Measurements from ENCODE around the gene CPN1. TPM values are rescaled to one million over a fixed set of nuclear protein-coding genes. Genes with fewer than 3 reads are reported as not detected.
"Not testable (repeated sequence)": the region's sequence is repeated elsewhere in the genome, so short reads cannot be mapped to it uniquely, and the experiment has no call there.

The CPN1 gene
- total RNA-seq, 2 experiments from 2014 or later: not detected

- H2AFZ ChIP-seq (ENCODE audit: low read length): no peak overlapping the region
- BruUV-seq (replicated peaks): no TSS peak
- no peaks in the 10 kb centered on the region for H3K36me3 ChIP-seq (ENCODE audit: insufficient read depth, low read length)
- H3K9me2 ChIP-seq (ENCODE audit: insufficient read depth, low read length): no peaks in the 10 kb centered on the region
- ChIA-PET POLR2A (no interaction called here), CTCF (ENCODE audit: unreplicated experiment) (no interaction called here)
- H3K27ac ChIP-seq (ENCODE audit: low read depth, low read length, poor library complexity, severe bottlenecking): no peak overlapping the region
- H3K4me2 ChIP-seq (ENCODE audit: low read length): no peak overlapping the region
- H3K9me3 ChIP-seq (ENCODE audit: low read length): no peaks in the 10 kb centered on the region
- no peaks in the 10 kb centered on the region for H4K20me1 ChIP-seq (ENCODE audit: insufficient read depth, low read length)
- no peak for TF ChIP-seq CTCF (conservative IDR thresholded peaks at IDR 0.05; ENCODE audit: low read length)
- TF ChIP-seq EZH2phosphoT487 (IDR thresholded peaks at IDR 0.05; ENCODE audit: borderline replicate concordance, low read depth, low read length): no peak
- H3K79me2 ChIP-seq (ENCODE audit: insufficient read depth, low read depth, low read length): no peaks in the 10 kb centered on the region
- no peak overlapping the region for H3K4me3 ChIP-seq (ENCODE audit: low read depth, low read length, poor library complexity, severe bottlenecking)
- H3K4me1 ChIP-seq (ENCODE audit: insufficient read depth, low read length, poor library complexity, severe bottlenecking): no peaks in the 10 kb centered on the region
- DNase-seq (ENCODE audit: low spot score): no peak
- intact Hi-C loops (cut with micrococcal nuclease; ENCODE audit: unreplicated experiment): no loop called here
Observed at GRCh38 chr10:100083623-100084022, 2.0 kb upstream of the CPN1 start.

GRCh38 chr10:100082276-100082675, 607 bp upstream of the CPN1 start:
- H3K27ac ChIP-seq (ENCODE audit: low read depth, low read length, poor library complexity, severe bottlenecking); intact Hi-C loops (cut with micrococcal nuclease; ENCODE audit: unreplicated experiment); H4K20me1 ChIP-seq (ENCODE audit: insufficient read depth, low read length); H3K36me3 ChIP-seq (ENCODE audit: insufficient read depth, low read length); H3K4me1 ChIP-seq (ENCODE audit: insufficient read depth, low read length, poor library complexity, severe bottlenecking); H2AFZ ChIP-seq (ENCODE audit: low read length); H3K79me2 ChIP-seq (ENCODE audit: insufficient read depth, low read depth, low read length); CTCF ChIA-PET (ENCODE audit: unreplicated experiment); H3K9me2 ChIP-seq (ENCODE audit: insufficient read depth, low read length); H3K9me3 ChIP-seq (ENCODE audit: low read length); DNase-seq (ENCODE audit: low spot score); BruUV-seq (replicated peaks); H3K4me3 ChIP-seq (ENCODE audit: low read depth, low read length, poor library complexity, severe bottlenecking); POLR2A ChIA-PET; H3K4me2 ChIP-seq (ENCODE audit: low read length): not testable (repeated sequence)

- ChIA-PET POLR2A (interaction anchor here (0.6 kb wide), 1 partner anchor 38 kb away, joined by 3 read pairs; no protein-coding TSS in a partner anchor), CTCF (ENCODE audit: unreplicated experiment) (no interaction called here)
- no peak for DNase-seq (ENCODE audit: low spot score)
- Histone ChIP-seq H3K4me1 (ENCODE audit: insufficient read depth, low read length, poor library complexity, severe bottlenecking) (no peaks in the 10 kb centered on the region), H3K4me2 (ENCODE audit: low read length) (no peak overlapping the region), H2AFZ (ENCODE audit: low read length) (no peak overlapping the region), H3K9me2 (ENCODE audit: insufficient read depth, low read length) (no peaks in the 10 kb centered on the region), H3K4me3 (ENCODE audit: low read depth, low read length, poor library complexity, severe bottlenecking) (no peak overlapping the region), H3K36me3 (ENCODE audit: insufficient read depth, low read length) (no peaks in the 10 kb centered on the region), H3K79me2 (ENCODE audit: insufficient read depth, low read depth, low read length) (no peaks in the 10 kb centered on the region), H3K27ac (ENCODE audit: low read depth, low read length, poor library complexity, severe bottlenecking) (no peak overlapping the region), H4K20me1 (ENCODE audit: insufficient read depth, low read length) (no peaks in the 10 kb centered on the region), H3K9me3 (ENCODE audit: low read length) (no peaks in the 10 kb centered on the region)
- no peak for TF ChIP-seq EZH2phosphoT487 (IDR thresholded peaks at IDR 0.05; ENCODE audit: borderline replicate concordance, low read depth, low read length)
- no peak for TF ChIP-seq CTCF (conservative IDR thresholded peaks at IDR 0.05; ENCODE audit: low read length)
- BruUV-seq (replicated peaks): no TSS peak
- intact Hi-C loops (cut with micrococcal nuclease; ENCODE audit: unreplicated experiment): no loop called here
Observed at GRCh38 chr10:100076750-100077149, 4.9 kb downstream of the CPN1 start.

Measured in OCI-LY7 (cell line).